Pulmonary artery endothelial cell (primary cell): ENCODE data around the gene ABI3BP. TPM values are rescaled to one million over a fixed set of nuclear protein-coding genes. Genes with fewer than 3 reads are reported as not detected.

Experiments used
- DNase-seq: peaks from one replicate; pipeline ENCODE4 v3.0.0-alpha.2; 2011; ENCODE audit warnings: low read depth, low spot score
- total RNA-seq: library from RNA; depleted of rRNA; stranded (reverse); fragments of >200 nt; gene quantifications from 2 replicates; pipeline ENCODE4 v1.2.3, GENCODE V29; 2014

ABI3BP gene
- total RNA-seq, 1 donor from 2014 or later = 9.3 TPM

GRCh38 chr3:100776097-100776729 is 217.0 kb downstream of the ABI3BP start:
- DNase-seq = no peak

DNA sequence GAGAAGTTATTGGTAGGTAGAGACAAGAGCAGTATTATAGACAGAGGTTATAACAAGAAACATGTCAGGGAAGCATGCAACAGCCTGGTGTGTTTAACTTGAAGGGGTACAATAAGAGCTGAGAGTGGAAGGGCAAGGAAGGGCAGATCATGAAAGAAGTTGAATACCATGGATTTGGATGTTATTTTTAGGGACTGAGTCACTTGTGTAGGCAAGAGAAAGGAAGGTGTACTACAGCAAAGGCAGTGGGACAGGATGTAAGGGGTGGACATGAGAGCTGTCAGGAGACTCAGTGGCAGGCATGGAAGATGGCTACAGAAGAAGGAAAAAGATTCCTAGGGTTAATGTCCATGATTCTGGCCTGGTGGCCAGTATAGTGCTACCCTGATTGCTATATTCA is 217.6 kb downstream of the ABI3BP start:
- DNase-seq = no peak

DNA sequence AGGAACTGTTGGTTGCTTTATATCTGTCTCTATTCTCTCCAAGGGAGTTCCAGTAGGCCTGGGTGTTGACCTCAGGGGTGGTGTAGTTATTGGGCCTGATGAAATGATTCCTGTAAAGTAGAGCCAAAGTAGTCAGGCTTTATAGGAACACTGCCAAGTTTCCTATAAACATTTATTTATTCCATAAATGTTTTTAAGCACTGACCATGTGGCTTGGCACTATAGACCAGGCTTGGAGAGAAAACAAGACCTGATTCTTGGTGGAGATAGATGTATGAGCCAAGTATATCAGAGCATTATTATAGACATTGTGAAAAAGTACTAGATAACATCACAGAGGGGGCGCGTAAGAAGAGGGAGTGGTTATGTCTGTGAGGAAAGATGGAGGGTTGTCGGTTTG is 218.0 kb downstream of the ABI3BP start:
- DNase-seq = no peak

- no peak for DNase-seq
These were observed 223.5 kb downstream of the ABI3BP start for GRCh38 chr3:100769693-100770092.

GRCh38 chr3:100766069-100766468 is 227.2 kb downstream of the ABI3BP start:
- no peak for DNase-seq

DNA sequence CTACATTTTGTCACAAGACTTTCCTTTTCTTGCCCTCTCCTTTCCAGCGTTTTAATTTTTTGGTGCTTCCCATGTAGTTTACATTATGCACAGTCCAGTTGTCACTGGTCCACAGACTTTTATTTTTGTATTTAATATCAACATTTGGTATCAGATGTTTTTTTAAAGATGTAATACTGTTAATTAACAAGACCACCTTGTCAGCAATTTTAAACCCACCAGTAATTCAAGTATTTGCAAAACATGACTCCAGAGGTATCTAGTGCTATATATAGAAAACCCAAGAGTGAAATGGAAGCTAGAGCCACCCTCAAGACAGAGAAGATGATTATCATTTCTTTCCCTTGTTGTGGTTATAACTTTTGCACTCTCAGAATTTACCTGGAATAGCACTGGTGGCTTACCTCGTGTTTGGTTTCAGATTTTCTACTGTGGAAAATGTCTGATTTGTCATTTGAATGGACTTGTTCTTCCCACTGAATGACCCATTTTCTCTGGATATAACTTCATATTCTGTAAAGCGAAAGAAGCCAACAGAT is 227.7 kb downstream of the ABI3BP start:
- DNase-seq = no peak

DNA sequence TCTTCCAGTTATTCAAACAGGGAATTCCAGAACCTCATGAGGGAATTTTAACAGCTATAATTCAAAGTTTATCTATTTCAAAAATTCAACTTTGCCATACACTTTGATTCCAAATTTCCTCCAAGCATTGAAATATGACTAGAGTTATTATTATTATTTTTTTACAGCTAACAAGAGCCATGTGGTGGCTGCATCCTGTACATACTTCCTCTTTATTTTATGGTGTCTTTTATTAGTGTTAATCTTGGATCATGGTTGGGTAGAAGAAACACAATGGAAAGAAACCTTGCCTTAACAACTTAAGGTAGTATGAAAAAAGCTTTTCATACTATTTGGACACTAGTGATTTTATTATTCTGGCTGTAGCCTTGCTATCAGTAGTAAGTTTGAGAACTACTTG is 231.3 kb downstream of the ABI3BP start:
- no peak for DNase-seq

DNA sequence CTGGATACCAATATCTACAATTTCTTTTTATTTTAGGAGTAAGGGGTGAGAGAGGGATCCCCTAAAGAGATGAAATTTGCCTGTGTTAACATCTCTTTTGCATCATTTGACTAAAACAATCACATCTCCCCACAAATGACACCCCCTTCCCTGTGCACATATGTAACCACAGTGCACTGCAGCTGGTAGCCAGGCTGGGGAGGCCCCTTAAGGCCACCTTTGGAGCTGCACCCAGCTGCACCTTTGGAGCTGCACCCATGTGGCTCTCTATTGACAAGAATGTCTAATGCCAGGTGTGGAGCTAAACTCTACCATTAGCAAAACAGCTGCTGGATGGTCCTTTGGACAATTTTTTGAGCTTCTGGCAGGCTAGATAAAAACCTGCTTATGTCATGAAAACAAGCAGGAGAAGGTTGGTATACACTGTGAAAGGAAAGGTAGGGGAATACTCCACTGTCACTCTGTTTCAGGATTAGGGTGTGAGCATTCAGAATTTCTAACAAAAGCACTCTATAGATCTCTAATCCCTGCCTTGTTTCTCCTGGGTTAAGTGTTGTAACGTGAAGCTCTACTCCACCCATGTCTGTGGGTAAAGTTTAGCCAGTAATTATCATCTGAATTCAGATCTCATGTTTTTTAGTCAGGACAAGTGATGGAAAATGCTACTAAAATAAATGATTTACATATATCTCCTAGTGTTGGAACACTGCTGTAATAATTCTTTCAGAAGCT is 231.8 kb downstream of the ABI3BP start:
- no peak for DNase-seq

DNA sequence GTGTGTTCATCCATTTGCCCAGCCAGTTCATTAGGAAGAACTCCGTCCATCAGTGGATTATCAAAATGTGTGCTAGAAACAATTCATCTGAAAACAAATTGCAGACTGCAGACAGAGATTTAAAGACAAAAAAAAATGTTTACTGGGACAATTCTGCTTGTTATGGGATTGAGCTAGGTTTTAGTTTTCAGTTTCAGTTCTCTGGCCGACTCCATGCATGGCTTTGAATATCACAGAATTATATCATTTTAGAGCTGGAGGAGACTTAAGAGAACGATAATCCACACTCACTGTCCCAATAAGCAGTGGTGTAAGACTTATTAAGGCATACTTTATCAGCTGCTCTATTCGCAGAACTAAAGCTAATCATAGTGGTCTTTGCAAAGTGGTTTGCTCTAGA is 232.8 kb downstream of the ABI3BP start:
- no peak for DNase-seq

DNA sequence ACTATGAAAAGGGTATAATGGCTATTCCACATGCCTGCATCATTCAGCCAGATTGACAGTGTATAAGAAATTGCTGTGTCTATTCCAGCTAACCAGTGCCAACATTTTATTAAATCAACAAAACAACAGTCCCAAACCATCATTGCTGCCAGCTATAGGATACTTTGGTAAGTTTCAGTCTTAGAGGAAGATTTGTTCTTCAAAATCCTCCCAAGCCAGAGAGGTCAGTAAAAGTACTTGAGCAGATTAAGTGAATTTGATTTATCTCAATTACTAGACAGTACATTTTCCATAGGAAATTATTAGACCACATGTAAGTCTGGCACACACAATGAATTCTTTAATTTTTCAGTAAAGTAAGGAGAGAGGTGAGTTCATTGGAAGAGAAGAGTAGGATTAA is 233.3 kb downstream of the ABI3BP start:
- DNase-seq = no peak

DNA sequence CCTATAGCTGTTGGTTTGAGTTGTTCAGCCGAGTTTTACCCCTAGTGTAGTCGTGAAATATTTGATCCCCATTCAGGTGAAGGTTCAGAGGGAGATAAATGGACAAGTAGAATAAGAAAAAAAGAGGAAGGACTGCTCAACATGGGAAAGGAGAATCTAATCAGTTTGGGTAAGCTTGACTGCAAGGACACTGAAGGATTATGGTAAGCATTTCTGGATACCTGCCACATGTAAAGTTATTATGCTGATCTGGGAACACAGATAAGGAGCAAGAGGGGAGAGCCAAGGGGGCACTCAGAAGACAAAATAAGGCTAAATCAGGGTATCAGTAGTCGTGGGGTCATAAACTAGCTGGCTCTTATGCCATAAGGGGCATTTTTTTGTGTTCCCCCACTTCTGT is 234.1 kb downstream of the ABI3BP start:
- no peak for DNase-seq

- no peak for DNase-seq
These were observed 236.8 kb downstream of the ABI3BP start for GRCh38 chr3:100756441-100756840.

DNA sequence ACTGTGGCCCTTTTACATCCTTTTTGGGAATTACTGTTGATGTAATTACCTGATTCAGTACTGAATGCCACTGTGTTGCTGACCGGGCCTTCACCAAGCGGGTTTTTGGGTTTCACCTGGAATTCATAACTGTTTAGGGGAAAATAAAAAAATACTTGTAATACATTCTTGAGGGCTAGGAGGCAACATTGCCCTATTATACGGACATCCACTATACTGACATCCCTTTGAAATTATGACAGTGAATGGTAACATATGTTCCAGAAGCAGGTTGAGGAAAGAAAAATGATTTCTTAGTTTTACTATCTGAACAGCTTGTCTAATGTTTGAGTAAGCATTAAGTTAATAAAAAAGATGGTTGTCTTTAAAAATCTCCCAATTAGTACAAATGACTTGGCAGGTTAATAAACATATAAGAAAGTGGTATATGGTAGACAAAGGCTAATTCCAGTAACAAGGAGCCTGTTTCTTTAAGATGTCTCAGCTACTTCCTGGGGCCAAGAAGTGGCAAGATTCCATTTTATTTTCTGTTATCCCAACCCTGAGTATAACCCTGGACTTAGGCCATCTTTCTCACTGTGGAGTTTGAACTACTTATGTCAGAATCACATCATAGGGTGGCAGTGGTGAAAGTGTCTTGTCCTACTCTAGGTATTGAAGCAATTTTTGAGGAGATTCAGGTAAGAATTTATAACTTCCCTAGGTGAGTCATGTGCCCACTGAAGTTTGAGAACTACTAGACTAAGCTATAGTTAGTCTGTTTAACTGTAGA is 238.5 kb downstream of the ABI3BP start:
- DNase-seq = no peak

DNA sequence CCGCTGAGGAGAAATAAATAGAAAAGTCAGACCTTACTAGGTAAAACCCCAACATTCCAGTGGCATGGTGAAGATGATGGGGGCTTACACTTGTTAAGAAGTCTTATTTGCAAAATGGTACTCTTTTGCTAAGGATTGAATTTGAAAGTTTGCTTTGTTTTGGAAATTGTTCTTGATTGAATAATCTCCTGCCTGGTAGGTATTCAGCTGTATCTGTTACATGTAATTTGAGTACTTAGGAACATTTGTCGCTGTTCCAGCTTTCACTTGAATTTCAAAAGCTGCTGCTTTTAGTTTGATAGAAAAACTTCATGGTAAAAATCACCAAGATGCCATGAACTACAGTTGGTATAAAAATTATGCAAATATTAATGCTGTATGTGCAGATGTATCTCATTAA is 239.4 kb downstream of the ABI3BP start:
- DNase-seq = no peak

- DNase-seq = no peak
These were observed 244.3 kb downstream of the ABI3BP start for GRCh38 chr3:100748967-100749366.

GRCh38 chr3:100748220-100748619 is 245.0 kb downstream of the ABI3BP start:
- DNase-seq = no peak

DNA sequence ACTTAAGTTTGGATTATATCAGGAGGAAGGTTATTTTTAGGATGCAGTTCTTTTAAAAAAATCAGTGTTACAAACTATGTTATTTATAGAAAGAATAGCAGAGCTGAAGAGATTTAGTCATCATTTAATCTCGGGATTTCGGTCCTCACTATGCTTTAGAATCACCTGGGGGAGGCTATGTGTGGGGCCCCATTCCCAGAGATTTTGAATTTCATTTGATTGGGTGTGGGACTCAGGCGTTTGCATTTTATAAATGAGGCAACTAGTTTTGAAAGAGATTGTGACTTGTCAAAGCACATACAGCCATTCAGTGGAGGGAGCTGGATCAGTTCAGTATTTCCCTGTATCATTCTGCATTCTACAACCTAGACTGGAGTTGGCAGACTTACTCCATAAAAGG is 247.1 kb downstream of the ABI3BP start:
- no peak for DNase-seq

GRCh38 chr3:100745617-100746016 is 247.6 kb downstream of the ABI3BP start:
- DNase-seq = no peak

- DNase-seq = no peak
These were observed 248.6 kb downstream of the ABI3BP start for GRCh38 chr3:100744671-100745070.

- no peak for DNase-seq
These were observed 249.7 kb downstream of the ABI3BP start for GRCh38 chr3:100743535-100743934.

DNA sequence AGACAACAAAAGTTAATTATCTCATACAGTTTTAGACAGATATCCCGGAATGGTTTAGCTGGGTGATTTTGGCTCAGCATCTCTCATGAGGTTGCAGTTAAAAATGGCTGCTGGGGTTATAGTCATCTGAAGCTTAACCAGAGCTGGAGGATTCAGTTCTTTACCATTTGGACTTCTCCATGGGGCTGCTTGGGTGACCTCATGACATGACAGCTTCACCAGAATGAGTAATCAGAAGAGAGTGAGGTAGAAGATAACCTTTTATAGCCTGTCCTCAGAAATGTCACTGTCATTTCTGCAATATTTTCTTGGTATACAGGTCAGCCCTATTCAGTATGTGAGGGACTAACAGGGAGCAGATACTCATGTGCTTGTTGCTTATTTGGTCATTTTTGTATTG is 253.0 kb downstream of the ABI3BP start:
- DNase-seq = no peak

GRCh38 chr3:100737334-100737733 is 255.9 kb downstream of the ABI3BP start:
- DNase-seq = peak; percentile 4
